ENCODE results near the gene IGFL1.
"Not testable (repeated sequence)": the region's sequence is repeated elsewhere in the genome, so short reads cannot be mapped to it uniquely, and the experiment has no call there.

The IGFL1 gene

DNA sequence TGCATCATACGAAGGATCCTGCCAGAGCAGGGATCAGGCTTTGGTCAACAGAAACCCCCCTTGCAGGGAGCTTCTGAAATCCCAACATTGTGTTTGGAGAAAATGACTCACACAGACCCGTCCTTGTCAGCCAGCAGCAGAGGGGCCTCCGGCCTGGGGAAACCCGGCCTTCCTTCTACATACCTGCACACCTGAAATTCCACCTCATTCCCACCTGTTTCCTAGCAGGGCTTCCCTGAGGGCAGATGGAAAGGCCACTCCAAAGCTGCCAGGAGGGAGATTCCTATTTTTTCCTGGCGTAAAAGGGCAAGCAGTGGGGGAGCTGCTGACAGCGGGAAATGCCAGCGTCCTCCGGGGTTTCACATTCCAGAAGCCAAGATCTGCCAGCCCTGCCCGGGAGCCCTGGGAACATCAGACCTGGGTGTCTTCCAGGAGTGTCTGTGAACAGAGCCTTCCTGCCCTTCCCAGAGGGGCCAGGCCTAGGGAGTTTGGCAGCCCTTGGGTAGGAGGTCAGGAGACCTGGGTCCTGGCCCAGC lies 3.0 kb upstream of the IGFL1 start:
- FAIRE-seq: no peak

DNA sequence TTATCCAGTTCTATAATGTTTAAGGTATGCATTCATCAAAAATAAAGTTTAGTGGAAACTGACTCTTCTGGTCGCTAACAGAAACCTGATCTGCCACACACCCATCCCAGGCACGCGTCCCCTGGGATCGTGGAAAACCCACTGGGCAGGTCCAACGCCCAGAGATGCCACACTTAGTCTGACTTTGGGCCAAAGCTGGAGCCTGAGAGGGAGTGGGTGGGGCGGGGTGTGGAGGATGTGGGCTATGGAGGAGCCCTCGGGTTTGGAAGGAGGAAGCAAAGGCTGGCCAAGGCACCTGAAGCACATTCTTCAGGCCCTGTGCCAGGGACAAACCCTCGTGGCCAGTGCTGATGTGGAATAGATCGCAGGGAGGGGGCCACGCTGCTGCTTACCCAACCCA lies 2.5 kb downstream of the IGFL1 start:
- FAIRE-seq: no peak

DNA sequence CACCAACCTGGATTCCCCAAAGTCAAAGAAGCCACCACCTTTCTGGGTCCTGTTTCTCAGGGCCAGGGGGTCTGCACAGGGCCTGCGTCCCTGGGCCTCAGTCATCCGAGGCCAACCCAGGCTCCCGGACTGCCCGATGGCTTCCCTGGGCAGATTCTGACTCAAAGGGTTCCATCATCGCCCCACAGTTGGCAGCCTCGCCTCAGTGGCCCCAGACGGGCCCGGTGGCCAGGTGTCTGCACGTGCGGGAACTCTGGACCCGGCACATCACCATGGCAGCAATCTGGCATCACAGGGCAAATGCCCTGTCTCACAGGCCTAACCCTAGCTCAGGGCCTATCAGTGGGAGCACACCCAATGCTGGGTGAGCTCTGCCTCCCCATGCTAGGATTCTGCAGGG lies 2.9 kb downstream of the IGFL1 start:
- no peak for FAIRE-seq

DNA sequence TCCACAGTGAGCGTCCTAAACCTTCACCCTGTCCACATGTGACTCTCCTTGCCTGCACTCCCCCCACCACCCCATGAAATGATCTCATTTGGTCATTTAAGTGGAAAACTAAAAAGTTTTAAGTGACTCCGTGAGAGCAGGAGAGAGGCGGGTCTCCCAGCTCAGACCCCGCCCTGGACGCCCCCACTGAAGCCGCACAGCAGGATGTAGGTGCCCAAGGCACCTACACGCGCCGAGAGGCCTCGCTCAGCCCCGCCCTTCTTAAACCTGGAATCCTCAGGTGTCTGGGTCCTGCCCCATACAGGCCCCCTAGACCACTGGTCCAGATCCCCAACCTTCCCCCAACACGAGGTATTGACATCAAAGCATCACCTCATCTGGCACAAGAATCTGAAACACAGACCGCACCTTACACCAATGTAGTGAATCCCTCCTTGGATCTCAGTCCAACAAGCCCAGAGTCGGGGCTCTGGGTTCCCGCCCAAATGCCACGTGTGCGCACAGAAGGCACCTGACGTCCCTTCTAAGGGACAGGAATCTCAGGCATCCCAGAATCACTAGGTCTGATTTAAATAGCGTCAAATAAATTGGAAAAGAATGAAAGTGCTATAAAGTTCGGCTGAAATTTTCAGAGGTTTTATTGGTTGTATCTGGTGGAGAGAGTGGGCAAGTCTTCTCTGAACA lies 3.5 kb downstream of the IGFL1 start:
- FAIRE-seq: no peak

- FAIRE-seq: not testable (repeated sequence)
Measured at GRCh38 chr19:46233871-46234270, 4.3 kb downstream of the IGFL1 start.

DNA sequence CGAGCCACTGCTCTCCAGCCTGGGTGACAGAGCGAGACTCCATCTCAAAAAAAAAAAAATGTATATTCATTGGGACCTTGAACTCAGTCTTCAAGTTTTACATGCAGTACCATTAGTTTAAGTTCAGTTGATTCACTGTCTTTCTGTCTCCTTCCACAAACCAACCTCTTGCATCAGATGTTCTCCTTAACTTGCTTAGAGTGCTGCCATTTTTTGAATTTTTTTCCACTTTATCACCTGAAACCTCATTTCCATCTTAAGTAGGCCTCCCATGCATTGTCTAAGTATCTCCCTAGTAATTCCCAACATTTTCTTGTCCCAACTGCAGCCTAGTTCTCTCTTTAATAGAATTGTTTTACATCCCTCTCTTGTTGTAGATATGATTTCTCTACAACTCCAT lies 8.6 kb downstream of the IGFL1 start:
- FAIRE-seq: not testable (repeated sequence)

GRCh38 chr19:46239193-46240024 lies 9.9 kb downstream of the IGFL1 start:
- no peak for FAIRE-seq

GRCh38 chr19:46240693-46241092 lies 11.2 kb downstream of the IGFL1 start:
- FAIRE-seq: no peak

- FAIRE-seq: no peak
Measured at GRCh38 chr19:46241626-46242025, 12.1 kb downstream of the IGFL1 start.

DNA sequence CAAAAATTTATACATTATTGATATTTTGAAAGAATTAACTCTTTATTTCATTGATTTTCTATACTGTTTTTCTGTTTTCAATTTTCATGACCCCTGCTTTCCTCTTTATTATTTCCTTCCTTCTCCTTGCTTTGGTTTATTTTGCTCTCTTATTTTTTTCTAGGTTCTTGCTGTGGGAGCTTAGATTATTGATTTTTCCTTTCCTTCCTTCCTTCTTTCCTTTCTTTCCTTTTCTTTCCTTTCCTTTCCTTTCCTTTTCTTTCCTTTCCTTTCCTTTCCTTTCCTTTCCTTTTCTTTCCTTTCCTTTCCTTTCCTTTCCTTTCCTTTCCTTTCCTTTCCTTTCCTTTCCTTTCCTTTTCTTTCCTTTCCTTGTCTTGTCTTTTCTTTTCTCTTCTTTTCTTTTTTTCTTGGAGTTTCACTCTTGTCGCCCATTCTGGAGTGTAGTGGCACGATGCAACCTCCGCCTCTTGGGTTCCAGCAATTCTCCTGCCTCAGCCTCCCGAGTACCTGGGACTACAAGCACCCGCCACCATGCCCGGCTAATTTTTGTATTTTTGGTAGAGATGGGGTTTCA lies 13.6 kb downstream of the IGFL1 start:
- FAIRE-seq: not testable (repeated sequence)

DNA sequence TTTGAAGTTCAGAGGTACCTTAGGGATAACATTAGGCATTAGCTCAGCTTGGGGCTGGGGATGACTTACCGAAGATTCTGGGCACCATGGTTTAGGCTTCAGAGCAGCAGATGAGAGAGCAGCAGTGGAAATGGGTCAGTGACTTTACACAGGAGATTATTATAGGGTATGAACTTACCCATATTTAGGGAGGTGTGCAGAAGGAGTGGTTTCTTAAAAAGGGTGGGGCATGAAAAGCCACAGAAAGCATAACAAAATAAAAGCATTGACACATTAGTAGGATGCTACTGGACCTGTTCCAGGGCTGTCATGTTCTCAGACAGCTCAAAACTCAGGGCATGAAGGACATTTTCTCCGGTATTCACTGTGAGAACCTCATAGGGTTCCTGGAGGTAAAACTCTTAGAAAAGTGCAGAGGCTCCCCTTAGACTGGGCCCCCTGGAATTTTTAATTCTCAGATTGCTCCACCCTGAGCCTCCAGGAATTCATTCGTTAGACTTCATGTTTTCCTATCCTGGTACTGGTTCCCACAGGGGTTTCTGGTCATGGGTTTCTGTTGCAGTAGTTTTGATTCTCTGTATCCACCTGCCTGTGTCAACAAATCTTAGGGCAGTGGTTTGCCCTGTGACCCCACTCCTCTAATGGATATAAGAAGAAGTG lies 20.7 kb downstream of the IGFL1 start:
- FAIRE-seq: no peak

GRCh38 chr19:46251416-46251815 lies 21.9 kb downstream of the IGFL1 start:
- no peak for FAIRE-seq

- no peak for FAIRE-seq
Measured at GRCh38 chr19:46254776-46255175, 25.2 kb downstream of the IGFL1 start.

DNA sequence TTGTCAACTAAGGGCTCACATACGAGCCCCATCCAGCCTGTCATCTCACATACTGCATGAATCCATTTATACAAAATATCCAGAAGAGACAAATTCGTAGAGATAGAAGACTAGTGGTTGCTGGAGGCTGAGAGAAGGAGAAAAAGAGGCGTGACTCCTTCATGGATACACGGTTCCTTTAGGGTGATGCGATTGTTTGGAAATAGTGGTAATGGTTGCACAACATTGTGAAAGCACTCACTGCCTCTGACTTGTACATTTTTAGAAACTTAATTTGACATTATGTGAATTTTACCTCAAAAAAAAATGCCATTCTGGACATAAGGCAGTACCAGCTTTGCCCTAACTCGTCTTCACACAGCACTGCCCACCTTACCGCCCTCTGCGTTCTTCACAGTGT lies 27.3 kb downstream of the IGFL1 start:
- no peak for FAIRE-seq

DNA sequence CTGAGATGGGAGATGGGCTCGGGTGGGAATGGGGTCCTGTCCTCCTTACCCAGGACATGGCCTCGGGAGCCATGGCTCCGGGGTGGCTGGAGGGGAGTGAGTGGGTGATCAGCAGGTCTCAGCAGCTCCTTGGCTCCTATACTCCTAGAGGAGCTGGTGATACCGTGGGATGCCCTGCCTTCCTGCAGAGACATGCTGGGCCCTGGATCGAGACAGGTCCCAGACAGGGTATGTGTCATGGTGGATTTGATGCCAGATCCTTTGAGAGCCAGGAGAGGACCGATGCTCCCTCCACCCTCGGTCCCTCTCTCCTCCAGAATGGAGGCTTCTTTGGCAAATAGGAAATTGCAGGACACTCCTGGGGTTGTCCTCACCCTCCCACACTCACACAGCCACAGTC lies 32.0 kb downstream of the IGFL1 start:
- FAIRE-seq: not testable (repeated sequence)

DNA sequence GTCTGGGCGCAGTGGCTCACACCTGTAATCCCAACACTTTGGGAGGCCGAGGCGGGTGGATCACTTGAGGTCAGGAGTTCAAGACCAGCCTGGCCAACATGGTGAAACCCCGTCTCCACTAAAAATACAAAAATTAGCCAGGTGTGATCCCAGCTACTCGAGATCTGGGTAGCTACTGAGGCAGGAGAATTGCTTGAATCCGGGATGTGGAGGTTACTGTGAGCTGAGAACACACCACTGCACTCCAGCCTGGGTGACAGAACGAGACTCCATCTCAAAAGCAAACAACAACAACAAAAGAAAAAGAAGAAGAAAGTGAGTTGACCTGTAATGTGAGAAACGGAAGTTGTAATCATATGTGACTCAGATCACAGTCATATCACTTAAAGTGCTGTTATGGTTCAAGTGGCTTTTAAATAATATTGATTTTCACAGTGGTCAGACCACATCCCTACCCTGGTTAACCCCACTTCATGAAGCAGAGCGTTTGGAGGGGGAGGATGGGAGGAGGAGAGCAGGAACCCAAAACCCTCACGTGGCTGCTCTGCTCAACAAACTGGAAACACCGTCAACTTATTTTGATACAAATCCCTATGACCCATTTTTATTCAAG lies 33.2 kb downstream of the IGFL1 start:
- not testable (repeated sequence) for FAIRE-seq

DNA sequence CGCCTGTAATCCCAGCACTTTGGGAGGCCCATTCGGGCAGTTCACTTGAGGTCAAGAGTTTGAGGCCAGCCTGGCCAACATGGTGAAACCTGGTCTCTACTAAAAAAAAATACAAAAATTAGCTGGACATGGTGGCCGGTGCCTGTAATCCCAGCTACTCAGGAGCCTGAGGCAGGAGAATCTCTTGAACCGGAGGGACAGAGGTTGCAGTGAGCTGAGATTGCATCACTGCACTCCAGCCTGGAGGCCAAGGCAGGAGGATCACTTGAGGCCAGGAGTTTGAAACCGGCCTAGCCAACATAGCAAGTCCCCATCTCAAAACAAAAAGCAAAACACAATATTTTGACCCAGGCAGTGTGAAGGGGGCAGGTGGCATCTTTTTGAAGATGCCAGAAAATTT lies 35.3 kb downstream of the IGFL1 start:
- FAIRE-seq: not testable (repeated sequence)

- FAIRE-seq: peak; percentile 78
Measured at GRCh38 chr19:46265217-46265828, 35.8 kb downstream of the IGFL1 start.

DNA sequence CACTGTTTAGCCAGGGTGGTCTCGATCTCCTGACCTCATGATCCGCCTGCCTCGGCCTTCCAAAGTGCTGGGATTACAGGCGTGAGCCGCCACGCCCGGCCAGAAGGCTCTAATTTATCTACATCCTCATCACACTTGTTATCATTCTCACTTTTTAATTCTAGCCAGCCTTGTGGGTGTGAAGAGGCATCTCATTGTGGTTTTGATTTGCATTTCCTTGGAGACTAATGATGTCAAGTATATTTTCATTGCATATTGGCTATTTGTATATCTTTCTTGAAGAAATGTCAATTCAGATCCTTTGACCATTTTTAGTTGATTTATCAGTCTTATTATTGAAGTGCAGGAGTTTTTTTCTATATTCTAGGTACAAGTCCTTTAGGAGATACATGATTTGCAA lies 39.6 kb downstream of the IGFL1 start:
- no peak for FAIRE-seq

DNA sequence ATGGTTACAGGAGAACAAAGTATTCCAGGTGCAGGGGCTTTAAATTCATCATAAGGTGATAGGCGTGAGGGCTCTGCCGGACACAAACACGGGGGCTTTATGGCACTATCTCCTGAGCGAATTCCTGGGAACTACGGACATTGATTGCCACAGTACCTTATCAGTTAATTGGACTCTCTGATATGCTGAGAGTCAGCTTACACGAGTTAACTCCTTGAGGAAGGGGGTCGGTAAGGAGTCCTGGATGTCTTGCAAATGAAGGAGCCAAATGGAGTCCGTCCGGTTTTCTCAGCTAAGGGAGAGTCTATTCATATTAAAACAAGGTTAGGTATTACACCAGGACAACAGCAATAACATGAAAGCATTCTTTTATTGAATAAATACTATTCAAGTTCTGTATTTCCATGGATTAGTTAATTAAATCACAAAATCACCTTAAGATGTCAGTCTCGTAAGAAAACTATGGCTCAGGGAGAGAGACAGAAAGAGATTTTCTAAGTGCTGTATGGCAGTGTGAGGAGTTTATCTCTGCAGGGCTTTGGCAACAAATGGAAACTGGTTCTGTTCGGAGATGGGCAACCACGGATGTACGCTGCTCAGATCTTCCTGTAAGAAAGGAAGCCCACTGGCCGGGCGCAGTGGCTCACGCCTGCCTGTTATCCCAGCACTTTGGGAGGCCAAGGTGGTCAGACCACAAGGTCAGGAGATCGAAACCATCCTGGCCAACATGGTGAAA lies 41.1 kb downstream of the IGFL1 start:
- no peak for FAIRE-seq

DNA sequence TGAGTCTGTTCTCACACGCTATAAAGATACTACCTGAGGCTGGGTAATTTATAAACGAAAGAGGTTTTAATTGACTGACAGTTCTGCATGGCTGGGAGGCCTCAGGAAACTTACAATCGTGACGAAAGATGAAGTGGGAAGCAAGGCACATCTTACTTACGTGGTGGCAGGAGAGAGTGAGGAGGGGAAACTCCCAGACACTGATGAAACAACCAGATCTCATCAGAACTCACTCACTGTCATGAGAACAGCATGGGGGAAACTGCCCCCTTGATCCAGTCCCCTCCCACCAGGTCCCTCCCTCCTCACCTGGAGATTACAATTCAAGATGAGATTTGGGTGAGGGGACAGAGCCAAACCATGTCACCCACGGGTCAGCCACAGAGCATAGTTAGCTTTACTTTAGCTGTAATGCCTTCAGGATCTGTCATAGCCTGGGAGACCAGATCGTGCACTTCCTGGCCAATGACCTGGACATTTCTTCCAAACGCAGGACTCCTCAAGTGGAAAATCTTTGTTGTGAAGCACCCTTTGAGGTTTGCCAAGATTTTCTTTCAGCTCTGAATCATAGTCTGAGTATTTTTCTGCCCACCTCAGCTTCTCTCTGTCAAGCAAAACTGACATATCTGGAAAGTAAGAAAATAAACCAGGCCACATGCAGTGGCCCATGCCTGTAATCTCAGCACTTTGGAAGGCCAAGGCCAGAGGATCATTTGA lies 42.1 kb downstream of the IGFL1 start:
- FAIRE-seq: no peak

Measured in A204.1 (cell line).